A673 (cell line): ENCODE data around the gene OR8B12.

Experiments used
- EZH2 ChIP-seq: fragments of 200-600 bp; sonication (generic); IDR thresholded peaks from 2 replicates; pipeline ENCODE4 v1.6.1; 2017; ENCODE audit warnings: borderline replicate concordance, low read depth, mild to moderate bottlenecking, mixed read lengths, antibody characterized with exemption, low read length; ENCODE audit not compliant: poor library complexity, severe bottlenecking
- TF ChIP-seq, protein P1 (sequence below): fragments of 300-800, 200-600 bp; sonication (generic); conservative IDR thresholded peaks from 2 replicates; pipeline ENCODE4 v1.5.1; 2017; ENCODE audit warnings: low read depth, mild to moderate bottlenecking, antibody characterized with exemption, low read length, moderate library complexity, mixed read lengths

DNA sequence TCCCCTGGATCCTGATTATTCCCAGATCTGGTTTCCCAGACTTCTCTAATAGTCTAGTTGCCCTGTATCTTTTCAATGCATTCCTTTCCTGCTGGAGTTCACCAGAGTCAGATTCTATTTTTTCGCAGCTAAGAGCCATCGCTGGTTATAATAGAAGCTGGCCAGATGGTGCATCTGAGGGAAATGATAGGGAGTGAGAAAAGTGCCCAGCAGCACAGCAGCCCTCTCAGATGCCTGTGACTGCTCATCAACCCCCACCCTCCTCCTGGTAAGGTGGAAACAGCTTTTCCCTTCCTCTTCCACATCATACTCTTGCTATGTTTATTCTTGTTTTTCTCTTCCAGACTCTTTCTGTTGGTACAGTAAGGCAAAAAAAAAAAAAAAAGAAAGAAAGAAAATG lies 39.1 kb upstream of the OR8B12 start:
- TF ChIP-seq, protein P1, sequence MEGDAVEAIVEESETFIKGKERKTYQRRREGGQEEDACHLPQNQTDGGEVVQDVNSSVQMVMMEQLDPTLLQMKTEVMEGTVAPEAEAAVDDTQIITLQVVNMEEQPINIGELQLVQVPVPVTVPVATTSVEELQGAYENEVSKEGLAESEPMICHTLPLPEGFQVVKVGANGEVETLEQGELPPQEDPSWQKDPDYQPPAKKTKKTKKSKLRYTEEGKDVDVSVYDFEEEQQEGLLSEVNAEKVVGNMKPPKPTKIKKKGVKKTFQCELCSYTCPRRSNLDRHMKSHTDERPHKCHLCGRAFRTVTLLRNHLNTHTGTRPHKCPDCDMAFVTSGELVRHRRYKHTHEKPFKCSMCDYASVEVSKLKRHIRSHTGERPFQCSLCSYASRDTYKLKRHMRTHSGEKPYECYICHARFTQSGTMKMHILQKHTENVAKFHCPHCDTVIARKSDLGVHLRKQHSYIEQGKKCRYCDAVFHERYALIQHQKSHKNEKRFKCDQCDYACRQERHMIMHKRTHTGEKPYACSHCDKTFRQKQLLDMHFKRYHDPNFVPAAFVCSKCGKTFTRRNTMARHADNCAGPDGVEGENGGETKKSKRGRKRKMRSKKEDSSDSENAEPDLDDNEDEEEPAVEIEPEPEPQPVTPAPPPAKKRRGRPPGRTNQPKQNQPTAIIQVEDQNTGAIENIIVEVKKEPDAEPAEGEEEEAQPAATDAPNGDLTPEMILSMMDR, result no peak
- no peak for TF ChIP-seq EZH2
